Measurements from ENCODE around the gene SLFN11. TPM values are rescaled to one million over a fixed set of nuclear protein-coding genes. Genes with fewer than 3 reads are reported as not detected.

The SLFN11 gene
- total and polyA plus RNA-seq, 2 of the 8 experiments (the other 6 are each of a cell fraction or from before 2014, with no cell fraction given): 0.11 to 0.28 TPM

DNA sequence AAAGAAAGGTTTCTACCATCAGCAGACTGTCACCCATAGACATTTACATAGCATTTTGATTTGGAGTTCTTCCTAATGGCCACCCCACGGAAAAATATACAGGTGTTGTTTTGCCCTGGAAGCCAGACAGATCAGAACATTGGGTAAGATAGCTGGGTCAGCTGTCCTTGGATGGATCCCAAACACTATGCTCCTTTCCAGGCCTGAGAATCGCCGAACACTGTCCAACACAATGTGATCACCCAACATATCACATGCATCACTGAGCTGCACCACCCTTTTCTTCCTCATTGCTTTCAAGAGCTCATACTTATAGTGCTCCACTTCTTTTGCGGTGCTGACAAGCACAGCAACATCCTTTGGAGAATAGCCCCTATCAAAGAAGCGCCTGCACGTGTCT lies 21.1 kb downstream of the SLFN11 start (continued):
- TF ChIP-seq SIX5 (IDR thresholded peaks at IDR 0.05; ENCODE audit: low read depth, low read length) (no peak), EP300 (IDR thresholded peaks at IDR 0.05; ENCODE audit: borderline replicate concordance in 1 of 2, low read depth in 2 of 2, low read length in 2 of 2) (no peak), SRF (IDR thresholded peaks at IDR 0.05; ENCODE audit: low read depth, low read length) (no peak), CEBPB (IDR thresholded peaks at IDR 0.05; ENCODE audit: low read depth, low read length) (no peak)
- TF ChIP-seq, protein P1, sequence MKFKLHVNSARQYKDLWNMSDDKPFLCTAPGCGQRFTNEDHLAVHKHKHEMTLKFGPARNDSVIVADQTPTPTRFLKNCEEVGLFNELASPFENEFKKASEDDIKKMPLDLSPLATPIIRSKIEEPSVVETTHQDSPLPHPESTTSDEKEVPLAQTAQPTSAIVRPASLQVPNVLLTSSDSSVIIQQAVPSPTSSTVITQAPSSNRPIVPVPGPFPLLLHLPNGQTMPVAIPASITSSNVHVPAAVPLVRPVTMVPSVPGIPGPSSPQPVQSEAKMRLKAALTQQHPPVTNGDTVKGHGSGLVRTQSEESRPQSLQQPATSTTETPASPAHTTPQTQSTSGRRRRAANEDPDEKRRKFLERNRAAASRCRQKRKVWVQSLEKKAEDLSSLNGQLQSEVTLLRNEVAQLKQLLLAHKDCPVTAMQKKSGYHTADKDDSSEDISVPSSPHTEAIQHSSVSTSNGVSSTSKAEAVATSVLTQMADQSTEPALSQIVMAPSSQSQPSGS (IDR thresholded peaks at IDR 0.05; ENCODE audit: low read length): no peak

Measured in H1 (cell line).